LNCAP (cell line): ENCODE data around the gene DDC.

ENCODE experiments used
- CTCF ChIP-seq: fragments of 450-650 bp; IDR thresholded peaks from 2 replicates; pipeline ENCODE4 v1.5.1; 2017; ENCODE audit warnings: mild to moderate bottlenecking

Gene DDC

GRCh38 chr7:50540785-50541579 lies 24.2 kb downstream of the DDC start:
- no peak for TF ChIP-seq CTCF

- TF ChIP-seq CTCF, result no peak
Measured at GRCh38 chr7:50539725-50540124, 25.5 kb downstream of the DDC start.

GRCh38 chr7:50538478-50538877 lies 26.7 kb downstream of the DDC start:
- no peak for TF ChIP-seq CTCF

- TF ChIP-seq CTCF, result no peak
Measured at GRCh38 chr7:50537417-50537816, 27.8 kb downstream of the DDC start.

GRCh38 chr7:50534690-50535290 lies 30.4 kb downstream of the DDC start:
- TF ChIP-seq CTCF, result no peak

GRCh38 chr7:50533866-50534265 lies 31.3 kb downstream of the DDC start:
- TF ChIP-seq CTCF, result no peak

GRCh38 chr7:50531928-50532327 lies 33.3 kb downstream of the DDC start:
- TF ChIP-seq CTCF, result no peak
